HepG2 (cell line): ENCODE measurements around the gene CCND1. TPM values are rescaled to one million over a fixed set of nuclear protein-coding genes. Genes with fewer than 3 reads are reported as not detected.
A peak's percentile ranks its signal among the peaks of the same experiment; 100 is the strongest.

Source experiments
- LCORL ChIP-seq, 2 experiments: fragments of 450-650 bp in 1 of 2; sonication (generic) in 1 of 2; formaldehyde crosslinking in 1 of 2; IDR thresholded peaks; 2 replicates each; pipeline versions ENCODE4 v1.5.0 to v1.6.1; 2017 to 2020; ENCODE audit warnings: antibody characterized with exemption in 1 of 2, missing genetic modification reagents in 1 of 2
- NBN ChIP-seq: fragments of 450-650 bp; conservative IDR thresholded peaks from 2 replicates; pipeline ENCODE4 v1.6.1; 2017
- NFRKB ChIP-seq: fragments of 450-650 bp; IDR thresholded peaks from 2 replicates; pipeline ENCODE4 v1.6.1; 2017
- ZBTB2 ChIP-seq: sonication (generic); formaldehyde crosslinking; IDR thresholded peaks from 2 replicates; pipeline ENCODE4 v1.8.0; 2022; ENCODE audit warnings: low read depth, missing genetic modification reagents
- ZNF207 ChIP-seq: fragments of 450-650 bp; IDR thresholded peaks from 2 replicates; pipeline ENCODE4 v1.6.1; 2016; ENCODE audit warnings: antibody characterized with exemption, borderline replicate concordance
- polyA plus RNA-seq, 8 experiments: library from polyadenylated mRNA; depleted of rRNA in 3 of 8; stranded (reverse) in 7 of 8; unstranded in 1 of 8; fragments of >200 nt; fragmentation: Illumina TruSeq in 4 of 8; extraction: Trizol in 4 of 8; gene quantifications; 2 replicates each; pipeline versions ENCODE4 v1.2.1 to v1.2.3, GENCODE V29; 2011 to 2016; ENCODE audit warnings: low read depth in 4 of 8, missing spikeins in 1 of 8, mixed read lengths in 1 of 8; ENCODE audit not compliant: insufficient read depth in 1 of 8
- total RNA-seq, 5 experiments: library from RNA; depleted of rRNA; stranded (reverse); fragments of >200 nt; fragmentation: Illumina TruSeq; extraction: Trizol; gene quantifications; 2 replicates each; pipeline ENCODE4 v1.2.3, GENCODE V29; 2016; ENCODE audit warnings: low read depth in 1 of 5
- TF ChIP-seq, protein P1 (sequence below): fragments of 450-650 bp; IDR thresholded peaks from 2 replicates; pipeline ENCODE4 v1.6.1; 2017
- TF ChIP-seq, protein P2 (sequence below): fragments of 450-650 bp; IDR thresholded peaks from 2 replicates; pipeline ENCODE4 v1.6.1; 2016

The CCND1 gene
- total and polyA plus RNA-seq, 2 of the 13 experiments (the other 11 are each of a cell fraction or from before 2014, with no cell fraction given): 107 to 136 TPM

- TF ChIP-seq, protein P1, sequence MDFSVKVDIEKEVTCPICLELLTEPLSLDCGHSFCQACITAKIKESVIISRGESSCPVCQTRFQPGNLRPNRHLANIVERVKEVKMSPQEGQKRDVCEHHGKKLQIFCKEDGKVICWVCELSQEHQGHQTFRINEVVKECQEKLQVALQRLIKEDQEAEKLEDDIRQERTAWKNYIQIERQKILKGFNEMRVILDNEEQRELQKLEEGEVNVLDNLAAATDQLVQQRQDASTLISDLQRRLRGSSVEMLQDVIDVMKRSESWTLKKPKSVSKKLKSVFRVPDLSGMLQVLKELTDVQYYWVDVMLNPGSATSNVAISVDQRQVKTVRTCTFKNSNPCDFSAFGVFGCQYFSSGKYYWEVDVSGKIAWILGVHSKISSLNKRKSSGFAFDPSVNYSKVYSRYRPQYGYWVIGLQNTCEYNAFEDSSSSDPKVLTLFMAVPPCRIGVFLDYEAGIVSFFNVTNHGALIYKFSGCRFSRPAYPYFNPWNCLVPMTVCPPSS: 0 out of 2 replicates have a peak, but pooled peaks have one; percentile 59
- TF ChIP-seq ZBTB2 (CRISPR knock-in tag) (no peak), ZNF207 (peak; percentile 79; the same call in 1 of the 2 replicates), LCORL (IDR thresholded peaks at IDR 0.05) (peak; percentile 30; the same call in 1 of the 2 replicates), LCORL (CRISPR knock-in tag; IDR thresholded peaks at IDR 0.05) (no peak), NFRKB (0 out of 2 replicates have a peak, but pooled peaks have one; percentile 34), NBN (0 out of 2 replicates have a peak, but pooled peaks have one; percentile 46)
- TF ChIP-seq, protein P2, sequence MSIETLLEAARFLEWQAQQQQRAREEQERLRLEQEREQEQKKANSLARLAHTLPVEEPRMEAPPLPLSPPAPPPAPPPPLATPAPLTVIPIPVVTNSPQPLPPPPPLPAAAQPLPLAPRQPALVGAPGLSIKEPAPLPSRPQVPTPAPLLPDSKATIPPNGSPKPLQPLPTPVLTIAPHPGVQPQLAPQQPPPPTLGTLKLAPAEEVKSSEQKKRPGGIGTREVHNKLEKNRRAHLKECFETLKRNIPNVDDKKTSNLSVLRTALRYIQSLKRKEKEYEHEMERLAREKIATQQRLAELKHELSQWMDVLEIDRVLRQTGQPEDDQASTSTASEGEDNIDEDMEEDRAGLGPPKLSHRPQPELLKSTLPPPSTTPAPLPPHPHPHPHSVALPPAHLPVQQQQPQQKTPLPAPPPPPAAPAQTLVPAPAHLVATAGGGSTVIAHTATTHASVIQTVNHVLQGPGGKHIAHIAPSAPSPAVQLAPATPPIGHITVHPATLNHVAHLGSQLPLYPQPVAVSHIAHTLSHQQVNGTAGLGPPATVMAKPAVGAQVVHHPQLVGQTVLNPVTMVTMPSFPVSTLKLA: peak; percentile 96
Observed at GRCh38 chr11:69595805-69596665, 44.9 kb upstream of the CCND1 start (continued).
